Thyroid gland (tissue), 4 donors: Measurements from ENCODE around the gene CELF5. TPM values are rescaled to one million over a fixed set of nuclear protein-coding genes. Genes with fewer than 3 reads are reported as not detected.
"Not testable (repeated sequence)": the region's sequence is repeated elsewhere in the genome, so short reads cannot be mapped to it uniquely, and the experiment has no call there.

Source experiments
- DNase-seq, 2 donors: peaks; one replicate each; pipeline ENCODE4 v3.0.0-alpha.2; 2019
- H3K27ac ChIP-seq, 3 donors: fragments of 200-600 bp; sonication (generic); 1 replicate in 2 of 3; 2 replicates in 1 of 3; pipeline ENCODE4 v1.5.1; 2016 to 2019; ENCODE audit warnings: mild to moderate bottlenecking in 1 of 3, moderate library complexity in 1 of 3
- H3K27me3 ChIP-seq: fragments of 200-600 bp; sonication (generic); one replicate; pipeline ENCODE4 v1.5.1; 2019
- H3K36me3 ChIP-seq, 2 donors: fragments of 200-600 bp; sonication (generic); one replicate each; pipeline ENCODE4 v1.5.1; 2016 to 2019
- H3K4me1 ChIP-seq, 2 donors: fragments of 200-600 bp; sonication (generic); one replicate each; pipeline ENCODE4 v1.5.1; 2017 to 2019
- H3K4me3 ChIP-seq, 3 donors: fragments of 200-600 bp; sonication (generic); replicated peaks in 1 of 3; 1 replicate in 2 of 3; 2 replicates in 1 of 3; pipeline ENCODE4 v1.5.1; 2016; ENCODE audit warnings: mild to moderate bottlenecking in 1 of 3
- H3K9me3 ChIP-seq: fragments of 200-600 bp; sonication (generic); one replicate; pipeline ENCODE4 v1.5.1; 2017
- CTCF ChIP-seq, 6 experiments: fragments of 200-600 bp in 3 of 6; fragments of 450-650 bp in 3 of 6; sonication (generic) in 3 of 6; IDR thresholded peaks; one replicate each; pipeline ENCODE4 v1.5.1; 2016 to 2019; ENCODE audit warnings: antibody characterized with exemption in 6 of 6, mild to moderate bottlenecking in 2 of 6, inconsistent platforms in 1 of 6, moderate library complexity in 1 of 6
- POLR2A ChIP-seq, 2 donors: fragments of 450-650 bp; IDR thresholded peaks; one replicate each; pipeline ENCODE4 v1.6.1; 2017; ENCODE audit warnings: antibody characterized with exemption in 2 of 2, mild to moderate bottlenecking in 2 of 2, moderate library complexity in 1 of 2
- WGBS, 2 donors: methylation state at CpG; one replicate each; pipeline ENCODE4 v1.1.5; 2017; 5-methylcytosine and 5-hydroxymethylcytosine counted together
- intact Hi-C: fragments of 100-400 bp; cut with DNase I; formaldehyde crosslinking; loops from one replicate; pipeline ENCODE4 v1.15.1; 2023
- total RNA-seq, 4 donors: library from RNA; depleted of rRNA; stranded (reverse); fragments of >200 nt; gene quantifications; one replicate each; pipeline ENCODE4 v1.2.3, GENCODE V29; 2016

The CELF5 gene
- total RNA-seq, 4 donors from 2014 or later = not detected

- Histone ChIP-seq H3K4me1 (no peaks in the 10 kb centered on the region), H3K4me3 (no peak overlapping the region), H3K27ac (no peak overlapping the region), H3K9me3 (no peaks in the 10 kb centered on the region), H3K36me3 (peaks cover 16 to 18% of the 10 kb centered on the region in 2 donors), H3K27me3 (no peaks in the 10 kb centered on the region)
- 31 to 48% methylated on average over 4 to 12 of the region's 12 CpGs for WGBS, 2 donors
- TF ChIP-seq POLR2A (IDR thresholded peaks at IDR 0.05) (no peak), CTCF (IDR thresholded peaks at IDR 0.05) (no peak)
- DNase-seq = no peak
- intact Hi-C loops = no loop called here
Observed at GRCh38 chr19:3211191-3211590, 13.3 kb upstream of the CELF5 start.

- Histone ChIP-seq H3K27me3 (no peaks in the 10 kb centered on the region), H3K27ac (no peak overlapping the region), H3K36me3 (no peaks in the 10 kb centered on the region), H3K4me3 (no peak overlapping the region), H3K4me1 (no peaks in the 10 kb centered on the region), H3K9me3 (no peaks in the 10 kb centered on the region)
- no peak for DNase-seq
- TF ChIP-seq POLR2A (IDR thresholded peaks at IDR 0.05) = no peak
- TF ChIP-seq CTCF (IDR thresholded peaks at IDR 0.05) = no peak
- 92 to 93% methylated on average over 7 of the region's 7 CpGs for WGBS, 2 donors
- intact Hi-C loops = no loop called here
Observed at GRCh38 chr19:3213159-3213558, 11.3 kb upstream of the CELF5 start.

- TF ChIP-seq CTCF (IDR thresholded peaks at IDR 0.05) (no peak), POLR2A (IDR thresholded peaks at IDR 0.05) (no peak)
- intact Hi-C loops = no loop called here
- no peaks in the 10 kb centered on the region for H3K9me3 ChIP-seq
Observed at GRCh38 chr19:3216874-3217273, 7.6 kb upstream of the CELF5 start.

GRCh38 chr19:3220576-3220975, 3.9 kb upstream of the CELF5 start:
- no peak for TF ChIP-seq CTCF (IDR thresholded peaks at IDR 0.05)
- TF ChIP-seq POLR2A (IDR thresholded peaks at IDR 0.05) = no peak
- intact Hi-C loops = no loop called here
- 82 to 83% methylated on average over 11 to 12 of the region's 12 CpGs for WGBS, 2 donors
- no peaks in the 10 kb centered on the region for H3K9me3 ChIP-seq
- no peaks in the 10 kb centered on the region for H3K27me3 ChIP-seq
- no peaks in the 10 kb centered on the region for H3K36me3 ChIP-seq
- no peak overlapping the region for H3K4me3 ChIP-seq
- no peak for DNase-seq
- no peak overlapping the region for H3K27ac ChIP-seq
- H3K4me1 ChIP-seq = peaks cover 0 to 3% of the 10 kb centered on the region in 2 donors

More at GRCh38 chr19:3216874-3217273, 7.6 kb upstream of the CELF5 start:
- WGBS, 2 donors = 87 to 94% methylated on average over 5 of the region's 5 CpGs
- no peaks in the 10 kb centered on the region for H3K36me3 ChIP-seq
- no peaks in the 10 kb centered on the region for H3K4me1 ChIP-seq
- no peak overlapping the region for H3K4me3 ChIP-seq
- H3K27ac ChIP-seq = no peak overlapping the region
- no peaks in the 10 kb centered on the region for H3K27me3 ChIP-seq
- DNase-seq = no peak

GRCh38 chr19:3221576-3221975, 2.9 kb upstream of the CELF5 start:
- H3K36me3 ChIP-seq, H3K9me3 ChIP-seq, intact Hi-C loops, H3K4me1 ChIP-seq, DNase-seq, H3K27me3 ChIP-seq, H3K4me3 ChIP-seq, H3K27ac ChIP-seq: not testable (repeated sequence)
- WGBS, 2 donors = 89 to 93% methylated on average over 4 to 5 of the region's 5 CpGs

- 88 to 91% methylated on average over 5 of the region's 5 CpGs for WGBS, 2 donors
Observed at GRCh38 chr19:3222709-3223108, 1.8 kb upstream of the CELF5 start.

More at GRCh38 chr19:3222709-3223108, 1.8 kb upstream of the CELF5 start:
- no peak overlapping the region for H3K27ac ChIP-seq
- H3K4me3 ChIP-seq = no peak overlapping the region
- H3K36me3 ChIP-seq = no peaks in the 10 kb centered on the region
- TF ChIP-seq CTCF (IDR thresholded peaks at IDR 0.05) = no peak
- no peak for TF ChIP-seq POLR2A (IDR thresholded peaks at IDR 0.05)
- intact Hi-C loops = no loop called here
- H3K27me3 ChIP-seq = no peaks in the 10 kb centered on the region
- peaks cover 0 to 3% of the 10 kb centered on the region in 2 donors for H3K4me1 ChIP-seq
- no peaks in the 10 kb centered on the region for H3K9me3 ChIP-seq
- DNase-seq = no peak
